ENCODE measurements around the gene IER5L.

DNA sequence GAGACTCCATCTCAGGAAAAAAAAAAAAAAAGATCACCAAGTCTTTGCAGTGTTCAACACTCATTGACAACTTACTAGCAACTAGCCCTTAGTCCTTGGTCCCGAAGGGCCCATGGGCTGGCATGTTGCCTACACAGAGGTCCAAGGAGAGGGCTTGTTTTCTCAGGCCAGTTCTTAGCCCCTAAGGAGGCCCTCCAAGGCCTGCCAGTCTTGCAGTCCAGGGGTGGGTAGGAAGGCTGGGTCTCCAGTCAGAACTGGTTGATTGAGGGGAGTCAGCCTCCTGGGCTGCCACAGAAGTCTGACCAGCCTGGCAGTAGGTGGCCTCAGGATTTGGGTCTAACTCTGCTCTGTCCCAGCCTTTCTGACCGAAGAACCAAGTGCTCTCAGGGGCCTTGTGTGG lies 32.7 kb downstream of the IER5L start:
- no peak for TF ChIP-seq EZH2 (IDR thresholded peaks at IDR 0.05)
- TF ChIP-seq POLR2AphosphoS5 (IDR thresholded peaks at IDR 0.05; ENCODE audit: borderline replicate concordance, low read depth, low read length) = no peak

All from SK-N-MC (cell line).